PFSK-1 (cell line): Measurements from ENCODE around the gene FRMD8.

Experiments used
- FOXP2 ChIP-seq: optimal IDR thresholded peaks from 2 replicates; pipeline ENCODE3; 2011; ENCODE audit warnings: borderline replicate concordance, control low read depth, inconsistent platforms; ENCODE audit not compliant: insufficient read depth; ENCODE audit errors: extremely low read length, extremely low read depth
- POLR2AphosphoS5 ChIP-seq: IDR thresholded peaks from 2 replicates; pipeline ENCODE4 v1.6.1; 2012; ENCODE audit warnings: low read depth, mild to moderate bottlenecking, control low read depth, low read length, moderate library complexity
- SIN3A ChIP-seq: IDR thresholded peaks from 2 replicates; pipeline ENCODE4 v1.6.1; 2012; ENCODE audit warnings: mild to moderate bottlenecking, low read length, moderate library complexity, borderline replicate concordance; ENCODE audit not compliant: insufficient read depth
- TAF1 ChIP-seq: IDR thresholded peaks from 2 replicates; pipeline ENCODE4 v1.6.1; 2012; ENCODE audit warnings: low read length, control low read depth, borderline replicate concordance; ENCODE audit not compliant: insufficient read depth
- TF ChIP-seq, protein P1 (sequence below), 2 experiments: IDR thresholded peaks; 2 replicates each; pipeline versions ENCODE4 v1.6.1 to v1.8.0; 2011 to 2012; ENCODE audit warnings: low read depth in 2 of 2, low read length in 2 of 2, control low read depth in 1 of 2, inconsistent platforms in 1 of 2, mild to moderate bottlenecking in 1 of 2, moderate library complexity in 1 of 2; ENCODE audit not compliant: insufficient read depth in 1 of 2

DNA sequence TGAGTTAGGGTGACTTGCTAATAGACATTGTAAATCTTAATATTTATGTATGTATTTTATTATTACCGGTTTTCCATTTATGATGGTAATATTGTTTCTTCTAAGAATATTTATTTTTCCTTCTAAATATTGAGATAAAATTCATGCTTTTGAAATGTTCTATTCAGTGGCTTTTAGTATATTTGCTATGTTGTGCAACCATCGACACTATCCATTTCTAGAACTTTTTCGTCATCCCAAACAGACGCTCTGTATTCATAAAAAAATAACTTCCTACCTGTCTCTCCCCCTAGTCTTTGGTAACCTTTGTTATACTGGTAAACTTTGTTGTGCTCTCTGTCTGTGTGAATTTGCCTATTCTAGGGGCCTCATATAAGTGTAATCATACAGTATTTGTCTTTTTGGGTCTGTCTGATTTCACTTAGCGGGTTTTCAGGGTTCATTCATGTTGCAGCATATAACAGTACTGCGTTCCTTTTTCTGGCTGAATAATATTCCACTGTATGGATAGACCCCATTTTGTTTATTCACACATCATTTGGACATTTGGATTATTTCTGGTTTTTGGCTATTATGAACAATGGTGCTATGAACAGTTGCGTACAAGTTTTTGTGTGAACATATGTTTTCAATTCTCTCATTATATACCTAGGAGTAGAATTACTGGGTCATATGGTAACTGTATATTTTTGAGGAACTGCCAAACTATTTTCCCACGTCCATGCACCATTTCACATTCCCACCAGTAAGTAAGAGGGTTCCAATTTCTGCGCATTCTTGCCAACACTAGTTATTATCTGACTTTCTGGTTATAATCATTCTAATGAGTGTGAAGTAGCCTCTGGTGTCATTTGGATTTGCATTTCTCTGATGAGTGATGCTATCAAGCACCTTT is 52.1 kb downstream of the FRMD8 start:
- TF ChIP-seq TAF1 (no peak), SIN3A (no peak), POLR2AphosphoS5 (no peak), FOXP2 (no peak)
- TF ChIP-seq, protein P1, sequence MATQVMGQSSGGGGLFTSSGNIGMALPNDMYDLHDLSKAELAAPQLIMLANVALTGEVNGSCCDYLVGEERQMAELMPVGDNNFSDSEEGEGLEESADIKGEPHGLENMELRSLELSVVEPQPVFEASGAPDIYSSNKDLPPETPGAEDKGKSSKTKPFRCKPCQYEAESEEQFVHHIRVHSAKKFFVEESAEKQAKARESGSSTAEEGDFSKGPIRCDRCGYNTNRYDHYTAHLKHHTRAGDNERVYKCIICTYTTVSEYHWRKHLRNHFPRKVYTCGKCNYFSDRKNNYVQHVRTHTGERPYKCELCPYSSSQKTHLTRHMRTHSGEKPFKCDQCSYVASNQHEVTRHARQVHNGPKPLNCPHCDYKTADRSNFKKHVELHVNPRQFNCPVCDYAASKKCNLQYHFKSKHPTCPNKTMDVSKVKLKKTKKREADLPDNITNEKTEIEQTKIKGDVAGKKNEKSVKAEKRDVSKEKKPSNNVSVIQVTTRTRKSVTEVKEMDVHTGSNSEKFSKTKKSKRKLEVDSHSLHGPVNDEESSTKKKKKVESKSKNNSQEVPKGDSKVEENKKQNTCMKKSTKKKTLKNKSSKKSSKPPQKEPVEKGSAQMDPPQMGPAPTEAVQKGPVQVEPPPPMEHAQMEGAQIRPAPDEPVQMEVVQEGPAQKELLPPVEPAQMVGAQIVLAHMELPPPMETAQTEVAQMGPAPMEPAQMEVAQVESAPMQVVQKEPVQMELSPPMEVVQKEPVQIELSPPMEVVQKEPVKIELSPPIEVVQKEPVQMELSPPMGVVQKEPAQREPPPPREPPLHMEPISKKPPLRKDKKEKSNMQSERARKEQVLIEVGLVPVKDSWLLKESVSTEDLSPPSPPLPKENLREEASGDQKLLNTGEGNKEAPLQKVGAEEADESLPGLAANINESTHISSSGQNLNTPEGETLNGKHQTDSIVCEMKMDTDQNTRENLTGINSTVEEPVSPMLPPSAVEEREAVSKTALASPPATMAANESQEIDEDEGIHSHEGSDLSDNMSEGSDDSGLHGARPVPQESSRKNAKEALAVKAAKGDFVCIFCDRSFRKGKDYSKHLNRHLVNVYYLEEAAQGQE (IDR thresholded peaks at IDR 0.05; ENCODE audit: insufficient read depth in 1 of 2, low read depth in 2 of 2, low read length in 2 of 2) = no peak
